ENCODE data around the gene MPZL2.

MPZL2 gene

DNA sequence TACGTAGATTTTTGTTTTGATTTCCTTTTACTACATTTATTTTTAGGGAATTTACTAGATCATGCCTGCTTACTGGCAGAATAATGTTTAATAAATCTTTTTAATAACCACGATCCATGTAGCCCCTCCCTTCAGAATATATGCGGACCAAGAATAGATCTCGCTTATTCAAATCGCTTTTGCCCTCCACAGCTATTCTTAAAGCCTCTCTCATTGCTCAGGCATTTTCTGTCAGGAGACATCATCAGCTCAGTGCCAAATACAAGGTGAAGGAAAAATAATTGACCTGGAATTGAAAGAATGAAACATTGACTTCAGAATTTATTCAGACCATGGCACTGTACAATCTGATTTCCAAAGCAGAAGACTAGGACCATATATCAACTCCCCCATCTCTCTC lies 29.3 kb downstream of the MPZL2 start:
- TF ChIP-seq, protein P1, sequence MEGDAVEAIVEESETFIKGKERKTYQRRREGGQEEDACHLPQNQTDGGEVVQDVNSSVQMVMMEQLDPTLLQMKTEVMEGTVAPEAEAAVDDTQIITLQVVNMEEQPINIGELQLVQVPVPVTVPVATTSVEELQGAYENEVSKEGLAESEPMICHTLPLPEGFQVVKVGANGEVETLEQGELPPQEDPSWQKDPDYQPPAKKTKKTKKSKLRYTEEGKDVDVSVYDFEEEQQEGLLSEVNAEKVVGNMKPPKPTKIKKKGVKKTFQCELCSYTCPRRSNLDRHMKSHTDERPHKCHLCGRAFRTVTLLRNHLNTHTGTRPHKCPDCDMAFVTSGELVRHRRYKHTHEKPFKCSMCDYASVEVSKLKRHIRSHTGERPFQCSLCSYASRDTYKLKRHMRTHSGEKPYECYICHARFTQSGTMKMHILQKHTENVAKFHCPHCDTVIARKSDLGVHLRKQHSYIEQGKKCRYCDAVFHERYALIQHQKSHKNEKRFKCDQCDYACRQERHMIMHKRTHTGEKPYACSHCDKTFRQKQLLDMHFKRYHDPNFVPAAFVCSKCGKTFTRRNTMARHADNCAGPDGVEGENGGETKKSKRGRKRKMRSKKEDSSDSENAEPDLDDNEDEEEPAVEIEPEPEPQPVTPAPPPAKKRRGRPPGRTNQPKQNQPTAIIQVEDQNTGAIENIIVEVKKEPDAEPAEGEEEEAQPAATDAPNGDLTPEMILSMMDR (IDR thresholded peaks at IDR 0.05; ENCODE audit: low read depth, low read length), result no peak
- DNase-seq (ENCODE audit: extremely low read depth, low read depth), result no peak

DNA sequence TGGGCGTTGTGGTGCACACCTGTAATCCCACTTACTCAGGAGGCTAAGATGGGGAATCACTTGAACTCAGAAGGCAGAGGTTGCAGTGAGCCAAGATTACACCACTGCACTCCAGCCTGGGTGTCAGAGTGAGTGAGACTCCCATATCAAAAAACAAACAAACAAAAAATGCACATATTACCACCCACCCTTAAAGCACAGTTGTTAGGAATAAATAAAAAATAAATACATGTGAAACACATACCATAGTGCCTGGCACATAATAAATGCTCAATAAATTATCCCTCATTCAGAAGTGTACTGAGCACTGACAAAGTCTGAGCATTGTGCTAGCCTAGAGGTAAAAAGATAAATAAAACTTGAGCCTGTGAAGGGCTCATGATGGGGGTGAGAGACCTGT lies 30.2 kb downstream of the MPZL2 start:
- TF ChIP-seq, protein P1 (IDR thresholded peaks at IDR 0.05; ENCODE audit: low read depth, low read length), result no peak
- DNase-seq (ENCODE audit: extremely low read depth, low read depth), result no peak

DNA sequence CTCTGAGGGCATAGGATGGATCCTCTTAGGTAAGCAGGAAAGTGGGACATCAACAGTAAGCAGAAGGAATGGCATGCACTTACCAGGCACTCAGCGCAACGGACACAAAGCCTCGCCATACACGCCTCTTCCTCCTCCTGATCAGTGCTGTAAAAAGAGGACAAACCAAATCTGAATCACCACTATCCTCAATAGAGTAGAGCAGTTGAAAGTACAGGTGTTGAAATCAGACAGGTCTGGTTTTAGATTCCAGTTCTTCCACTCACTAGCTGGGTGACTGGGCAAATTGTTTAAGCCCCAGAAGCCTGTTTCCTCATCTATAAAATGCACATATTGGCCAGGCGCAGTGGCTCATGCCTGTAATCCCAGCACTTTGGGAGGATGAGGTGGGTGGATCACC lies 30.7 kb downstream of the MPZL2 start:
- TF ChIP-seq, protein P1 (IDR thresholded peaks at IDR 0.05; ENCODE audit: low read depth, low read length), result no peak
- DNase-seq (ENCODE audit: extremely low read depth, low read depth), result no peak

DNA sequence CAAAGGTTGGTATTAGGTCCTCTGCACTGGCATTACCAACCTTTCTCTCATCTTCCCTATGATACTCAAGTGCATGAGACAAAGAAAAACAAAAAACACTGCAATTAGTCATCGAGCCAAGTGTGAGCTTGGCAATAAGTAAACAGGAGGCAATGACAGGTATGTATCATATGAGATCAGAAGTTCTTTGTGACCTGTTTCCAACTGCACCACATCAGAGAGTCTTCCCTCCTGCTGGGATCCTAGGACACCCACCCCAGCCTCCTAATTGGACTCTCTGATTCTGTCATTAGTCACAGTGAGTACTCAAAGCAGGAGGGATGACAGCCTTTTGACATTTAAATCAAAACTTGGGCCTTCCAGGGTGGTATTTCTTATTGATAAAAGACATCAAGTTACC lies 31.4 kb downstream of the MPZL2 start:
- no peak for DNase-seq (ENCODE audit: extremely low read depth, low read depth)
- TF ChIP-seq, protein P1 (IDR thresholded peaks at IDR 0.05; ENCODE audit: low read depth, low read length), result no peak

DNA sequence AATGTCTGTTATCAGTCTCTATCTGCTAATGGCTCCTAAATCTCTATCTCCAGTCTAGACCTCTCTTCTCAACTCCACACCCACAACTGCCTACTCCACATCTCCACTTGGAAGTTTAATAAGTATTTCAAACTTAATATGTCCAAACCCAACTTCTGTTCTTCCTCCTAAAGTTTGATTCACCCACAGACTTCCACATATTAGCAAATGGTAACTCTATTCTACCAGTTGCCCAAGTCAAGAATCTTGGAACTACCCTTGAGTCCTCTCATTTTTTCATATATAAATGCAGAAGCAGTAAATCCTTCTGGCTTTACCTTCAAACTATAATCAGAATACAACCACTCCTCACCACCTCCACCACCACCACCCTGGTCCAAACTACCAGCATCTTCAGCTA lies 32.6 kb downstream of the MPZL2 start:
- TF ChIP-seq, protein P1 (IDR thresholded peaks at IDR 0.05; ENCODE audit: low read depth, low read length), result no peak
- DNase-seq (ENCODE audit: extremely low read depth, low read depth), result no peak

DNA sequence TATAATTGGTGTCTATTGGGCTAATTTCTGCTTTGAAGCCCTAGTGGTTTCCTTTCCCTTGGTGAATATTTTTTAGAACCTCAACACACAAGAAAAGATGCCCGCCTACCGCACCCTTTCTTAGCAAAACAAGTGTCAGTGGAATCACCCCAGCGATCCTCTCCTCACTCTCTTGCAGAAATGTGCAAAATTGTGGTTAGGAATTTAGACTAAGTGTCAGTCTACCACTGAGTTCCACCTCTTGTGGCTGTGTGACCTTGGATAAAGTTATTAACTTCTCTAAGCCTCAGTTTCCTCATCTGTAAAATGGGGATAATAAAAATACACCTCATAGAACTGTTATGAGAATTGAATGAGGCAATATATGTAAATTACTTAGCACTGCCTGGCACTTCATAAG lies 34.0 kb downstream of the MPZL2 start:
- TF ChIP-seq, protein P1 (IDR thresholded peaks at IDR 0.05; ENCODE audit: low read depth, low read length), result no peak
- DNase-seq (ENCODE audit: extremely low read depth, low read depth), result no peak

DNA sequence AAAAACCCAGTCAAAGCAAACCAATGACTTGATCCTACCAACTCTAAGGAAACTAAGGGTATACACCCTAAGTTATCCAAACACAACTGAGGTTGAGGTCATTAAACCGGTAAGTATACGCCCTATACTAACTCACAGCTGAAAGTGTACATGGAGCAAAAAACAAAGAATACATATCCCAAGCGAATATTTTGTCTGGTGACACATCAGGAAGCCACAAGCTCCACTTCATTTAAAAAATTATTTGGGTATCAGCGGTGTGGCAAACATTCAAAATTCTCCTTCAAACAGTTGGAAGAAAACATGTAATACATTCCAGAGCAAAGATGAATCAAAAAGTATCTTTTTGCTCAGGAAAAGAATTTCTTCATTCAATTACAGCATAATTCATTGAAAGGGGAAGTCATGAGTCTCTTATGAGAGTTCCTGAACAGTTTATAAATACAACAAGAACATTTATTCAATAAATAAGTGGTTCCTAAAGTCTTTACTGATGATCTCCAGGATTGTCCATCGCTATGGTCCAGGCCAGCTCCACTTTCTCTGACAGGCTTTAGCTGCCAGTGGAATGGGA lies 34.7 kb downstream of the MPZL2 start:
- no peak for DNase-seq (ENCODE audit: extremely low read depth, low read depth)
- TF ChIP-seq, protein P1 (IDR thresholded peaks at IDR 0.05; ENCODE audit: low read depth, low read length), result no peak

Data from AG09319 (cell line).